HG02571 (cell line): ENCODE results near the gene ZSCAN25.
"Not testable (repeated sequence)": the region's sequence is repeated elsewhere in the genome, so short reads cannot be mapped to it uniquely, and the experiment has no call there.

Experiments used
- ATAC-seq: cut with Tn5 transposase; IDR thresholded peaks from one replicate; pipeline ENCODE4 v1.9.1; 2021; ENCODE audit warnings: mild to moderate bottlenecking, moderate library complexity; ENCODE audit not compliant: unreplicated experiment

The ZSCAN25 gene

GRCh38 chr7:99617192-99617781, 541 bp downstream of the ZSCAN25 start:
- no peak for ATAC-seq

DNA sequence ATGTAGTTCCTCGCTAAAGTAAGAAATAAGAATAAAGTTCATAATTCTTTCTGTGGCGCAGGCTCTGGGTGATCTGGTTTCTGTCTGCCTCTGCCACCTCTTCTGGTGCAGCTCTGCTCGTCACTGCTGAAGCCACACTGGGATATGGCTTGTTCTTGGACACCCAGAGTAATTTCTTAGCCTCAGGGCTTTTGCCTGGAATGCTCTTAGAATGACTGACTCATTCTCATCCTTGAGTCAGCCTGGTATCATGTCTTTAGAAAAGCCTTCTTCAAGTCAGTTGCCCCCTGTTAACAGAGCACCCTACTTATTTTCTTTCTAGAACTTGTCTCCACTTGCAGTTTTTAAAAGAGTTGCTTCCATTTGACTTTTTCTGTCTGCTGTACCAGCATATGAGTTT, 2.0 kb downstream of the ZSCAN25 start:
- no peak for ATAC-seq

DNA sequence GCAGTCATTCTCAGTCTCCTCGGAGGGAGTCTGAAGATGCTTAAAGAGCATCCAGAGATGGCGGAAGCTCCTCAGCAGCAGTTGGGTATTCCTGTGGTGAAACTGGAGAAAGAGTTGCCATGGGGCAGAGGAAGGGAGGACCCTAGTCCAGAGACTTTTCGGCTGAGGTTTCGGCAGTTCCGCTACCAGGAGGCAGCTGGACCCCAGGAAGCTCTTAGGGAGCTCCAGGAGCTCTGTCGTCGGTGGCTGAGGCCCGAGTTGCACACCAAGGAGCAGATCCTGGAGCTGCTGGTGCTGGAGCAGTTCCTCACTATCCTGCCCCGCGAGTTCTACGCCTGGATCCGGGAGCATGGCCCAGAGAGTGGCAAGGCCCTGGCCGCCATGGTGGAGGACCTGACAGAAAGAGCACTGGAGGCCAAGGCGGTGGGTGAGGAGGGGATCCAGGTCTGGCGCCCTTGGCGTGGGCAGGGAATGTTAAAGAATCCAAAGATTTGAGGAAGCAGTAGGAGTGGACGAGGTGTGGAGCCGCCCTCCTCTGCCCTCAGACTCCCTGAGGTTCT, 2.9 kb downstream of the ZSCAN25 start:
- ATAC-seq, result no peak

- no peak for ATAC-seq
These were observed 4.5 kb downstream of the ZSCAN25 start for GRCh38 chr7:99621271-99621670.

GRCh38 chr7:99622596-99622995, 5.8 kb downstream of the ZSCAN25 start:
- ATAC-seq, result no peak

- no peak for ATAC-seq
These were observed 6.4 kb downstream of the ZSCAN25 start for GRCh38 chr7:99623091-99623693.

DNA sequence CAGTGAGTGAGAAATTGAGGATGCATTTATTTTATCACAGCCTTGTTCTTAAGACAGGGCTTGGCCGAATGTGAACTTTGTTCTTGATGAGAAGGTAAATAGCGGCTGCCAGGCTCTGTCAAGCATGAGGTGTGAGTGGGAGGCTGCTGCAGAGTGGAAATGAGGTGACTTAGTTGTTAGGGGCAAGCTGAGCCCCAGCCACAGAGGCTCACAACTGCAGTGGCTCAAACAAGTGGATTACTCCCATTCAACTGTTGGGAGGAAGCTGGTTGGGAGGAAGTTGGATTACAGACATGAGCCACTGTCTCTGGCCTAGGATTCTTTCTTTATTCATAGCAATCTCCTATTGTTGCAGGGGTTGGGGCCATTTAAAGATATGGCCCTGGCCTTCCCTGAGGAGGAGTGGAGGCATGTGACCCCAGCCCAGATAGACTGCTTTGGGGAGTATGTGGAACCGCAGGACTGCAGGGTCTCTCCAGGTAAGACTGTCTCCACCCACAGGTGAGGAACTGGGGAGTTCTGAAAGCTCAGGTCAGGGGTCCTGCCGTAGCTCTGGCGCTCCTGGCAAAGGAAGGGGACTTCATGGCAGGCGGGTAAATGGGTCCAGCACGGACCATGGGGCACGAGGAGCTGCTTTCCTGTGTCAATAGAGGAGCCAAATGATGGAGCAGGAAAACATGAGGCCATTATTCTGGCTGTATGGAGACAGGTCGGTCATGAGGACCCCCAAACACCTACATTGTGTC, 7.1 kb downstream of the ZSCAN25 start:
- no peak for ATAC-seq

DNA sequence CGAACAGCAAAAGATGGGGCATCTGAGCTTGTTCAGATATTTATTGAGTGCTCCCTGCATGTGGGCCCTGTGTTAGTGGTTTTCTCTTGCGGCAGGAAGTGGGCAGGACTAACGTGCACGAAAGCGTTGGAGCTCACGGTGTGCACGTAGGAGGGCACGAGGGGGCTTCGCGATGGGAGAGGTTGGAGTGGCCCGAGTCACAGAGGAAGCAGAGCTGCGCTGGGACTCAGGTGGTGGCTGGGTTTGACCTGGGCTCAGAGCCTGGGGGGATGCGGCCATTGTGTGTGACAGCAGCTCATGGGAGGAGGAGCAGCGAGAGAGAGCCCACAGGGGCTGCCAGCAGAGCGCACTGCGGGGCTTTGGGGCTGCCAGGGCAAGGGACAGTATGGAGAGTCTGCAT, 7.7 kb downstream of the ZSCAN25 start:
- no peak for ATAC-seq

DNA sequence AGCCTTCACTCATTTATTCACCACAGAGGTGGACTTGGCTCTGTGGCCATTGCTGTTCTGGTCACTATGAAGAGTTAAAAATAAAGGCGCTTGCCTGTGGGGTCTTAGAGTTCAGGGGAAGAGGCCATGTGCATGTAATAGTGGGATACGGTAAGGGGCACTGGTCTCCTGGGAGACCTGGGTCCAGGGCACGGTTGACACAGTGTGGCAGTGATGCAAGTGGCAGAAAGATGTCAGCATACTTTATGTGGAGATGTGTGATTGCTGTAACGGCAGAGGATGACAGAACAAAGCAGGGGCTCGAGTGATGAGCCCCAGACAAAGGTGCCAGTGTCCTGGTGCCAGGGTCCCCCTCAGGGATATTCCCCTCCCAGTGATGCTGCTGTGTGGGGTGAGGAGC, 8.6 kb downstream of the ZSCAN25 start:
- no peak for ATAC-seq

DNA sequence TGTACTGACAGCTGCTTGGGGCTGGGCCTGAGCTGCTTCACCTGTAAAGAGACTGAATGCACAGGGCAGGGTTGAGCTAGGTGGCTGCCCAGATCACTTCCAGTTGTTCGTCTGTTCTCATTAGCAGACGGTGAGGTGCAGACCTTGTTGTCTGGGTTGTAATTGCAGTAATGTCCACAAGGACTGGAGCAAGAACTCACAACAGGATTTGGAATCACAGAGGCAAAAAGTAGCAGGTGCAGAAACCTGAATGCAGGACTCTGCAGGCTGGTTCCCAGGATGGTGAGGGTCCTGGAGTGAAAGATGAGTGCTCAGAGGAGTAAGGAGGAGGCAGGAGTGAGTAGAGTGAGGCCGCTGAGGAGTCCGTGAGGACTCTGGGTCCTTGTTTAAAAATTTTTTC, 9.2 kb downstream of the ZSCAN25 start:
- ATAC-seq, result no peak

DNA sequence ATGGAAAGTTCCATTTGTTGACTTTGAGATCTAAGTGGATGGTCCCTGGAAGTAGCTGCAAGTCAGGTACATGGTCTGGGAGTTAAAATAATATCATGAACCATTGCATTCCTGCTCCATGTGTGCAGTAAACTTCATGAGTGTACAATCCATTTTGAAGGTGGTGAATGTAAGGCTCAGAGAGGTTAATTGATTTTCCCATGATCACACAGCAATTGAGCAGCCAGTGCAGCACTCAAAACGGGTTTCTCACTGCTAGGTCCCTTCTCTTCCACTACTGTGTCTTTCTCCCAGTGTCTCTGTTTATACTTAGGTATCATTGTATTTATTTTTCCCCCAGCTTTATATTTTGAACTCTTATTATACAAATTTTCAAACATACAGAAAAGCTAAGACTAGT, 9.9 kb downstream of the ZSCAN25 start:
- ATAC-seq, result no peak

DNA sequence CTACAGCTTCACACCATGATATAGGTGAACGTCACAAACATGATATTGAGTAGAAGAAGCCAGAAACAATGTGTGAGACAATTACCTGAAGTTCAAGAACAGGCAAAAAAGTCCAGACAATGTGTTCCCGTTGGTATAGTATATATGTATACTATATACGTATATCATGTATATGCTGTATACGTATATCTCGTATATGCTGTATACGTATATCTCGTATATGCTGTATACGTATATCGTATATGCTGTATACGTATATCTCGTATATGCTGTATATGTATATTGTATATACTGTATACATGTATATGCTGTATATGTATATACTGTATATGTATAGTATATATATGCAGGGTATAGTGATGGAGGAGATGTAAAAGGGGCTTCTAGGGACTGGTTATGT, 10.8 kb downstream of the ZSCAN25 start:
- ATAC-seq, result no peak

DNA sequence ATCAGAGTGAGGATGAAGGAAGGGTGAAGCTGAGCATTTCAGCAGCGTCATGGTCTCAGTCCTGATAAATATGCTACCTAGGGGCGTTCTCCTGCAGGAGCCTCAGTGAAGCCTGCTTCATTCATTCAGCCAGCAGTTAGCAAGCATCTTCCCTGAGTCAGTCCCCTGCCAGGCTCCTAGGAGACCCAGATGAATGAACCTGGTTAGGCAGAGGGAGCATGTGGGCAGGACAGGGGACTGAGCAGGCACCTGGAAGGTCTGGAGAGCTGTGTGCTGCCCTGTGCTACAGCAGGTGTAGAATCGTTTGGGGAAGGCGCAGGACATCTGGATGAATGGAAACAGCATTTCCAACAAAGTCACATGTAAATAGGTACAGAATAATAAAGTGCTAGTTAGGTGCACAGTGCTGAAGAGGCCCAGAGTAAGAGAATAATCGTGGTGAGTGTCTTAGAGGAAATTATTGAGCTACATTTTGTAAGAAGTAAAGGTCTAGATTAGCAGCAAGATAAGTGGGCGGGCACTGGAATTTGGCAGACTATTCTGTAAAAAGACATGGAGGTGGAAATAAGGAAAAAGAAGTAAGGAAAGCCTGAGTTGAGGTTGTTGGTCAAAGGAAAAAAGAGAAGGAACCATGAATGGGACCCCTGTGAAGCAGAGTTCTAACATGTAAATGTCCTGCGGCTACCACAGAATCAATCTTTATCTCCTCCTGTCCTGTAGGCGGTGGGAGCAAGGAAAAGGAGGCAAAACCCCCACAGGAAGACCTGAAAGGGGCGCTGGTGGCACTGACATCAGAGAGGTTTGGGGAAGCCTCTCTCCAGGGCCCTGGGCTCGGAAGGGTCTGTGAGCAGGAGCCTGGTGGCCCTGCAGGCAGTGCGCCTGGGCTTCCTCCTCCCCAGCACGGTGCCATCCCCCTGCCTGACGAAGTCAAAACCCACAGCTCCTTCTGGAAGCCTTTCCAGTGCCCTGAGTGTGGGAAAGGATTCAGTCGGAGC, 12.0 kb downstream of the ZSCAN25 start:
- no peak for ATAC-seq

- ATAC-seq, result no peak
These were observed 12.9 kb downstream of the ZSCAN25 start for GRCh38 chr7:99629643-99630042.

- ATAC-seq, result no peak
These were observed 14.8 kb downstream of the ZSCAN25 start for GRCh38 chr7:99631295-99632109.

GRCh38 chr7:99637414-99637813, 20.7 kb downstream of the ZSCAN25 start:
- not testable (repeated sequence) for ATAC-seq

DNA sequence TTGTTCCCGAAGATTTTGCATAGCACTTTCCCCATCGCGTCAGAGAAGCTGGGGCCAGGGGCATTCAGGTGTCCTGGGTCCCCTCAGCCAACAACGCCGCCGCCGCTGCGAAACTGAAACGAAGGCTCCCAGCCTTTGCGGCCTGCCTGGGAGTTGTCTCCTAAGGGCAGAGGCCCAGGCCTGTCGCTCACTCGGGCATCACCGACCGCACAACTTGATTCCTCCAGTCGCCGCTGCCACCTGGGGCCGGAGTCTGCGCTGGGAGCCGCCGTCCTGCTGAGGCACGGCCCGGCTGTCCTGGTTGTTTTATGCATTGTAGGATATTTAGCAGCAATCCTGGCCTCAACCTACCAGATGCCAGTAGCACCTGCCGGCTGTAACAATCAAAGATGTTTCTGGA, 22.0 kb downstream of the ZSCAN25 start:
- no peak for ATAC-seq

GRCh38 chr7:99639267-99639666, 22.5 kb downstream of the ZSCAN25 start:
- ATAC-seq, result no peak

DNA sequence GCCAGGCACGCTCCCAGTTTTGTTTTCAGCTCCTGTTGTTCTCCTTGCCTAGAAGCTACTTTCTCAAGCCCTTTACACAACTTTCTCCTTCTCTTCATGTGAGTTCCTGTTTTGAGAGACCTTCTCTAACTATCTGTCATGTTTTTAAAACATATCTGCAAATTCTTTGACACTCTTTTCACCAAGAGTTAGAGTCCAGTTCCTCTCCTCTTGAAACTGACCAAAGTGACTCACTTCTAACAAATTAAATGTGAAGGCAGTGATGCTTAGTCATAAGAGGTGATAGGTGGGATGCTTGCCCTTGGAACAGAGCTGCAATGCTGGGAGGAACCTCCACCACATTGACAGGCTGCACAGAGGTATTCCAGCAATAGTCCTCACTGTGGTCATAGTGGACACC, 25.3 kb downstream of the ZSCAN25 start:
- no peak for ATAC-seq

DNA sequence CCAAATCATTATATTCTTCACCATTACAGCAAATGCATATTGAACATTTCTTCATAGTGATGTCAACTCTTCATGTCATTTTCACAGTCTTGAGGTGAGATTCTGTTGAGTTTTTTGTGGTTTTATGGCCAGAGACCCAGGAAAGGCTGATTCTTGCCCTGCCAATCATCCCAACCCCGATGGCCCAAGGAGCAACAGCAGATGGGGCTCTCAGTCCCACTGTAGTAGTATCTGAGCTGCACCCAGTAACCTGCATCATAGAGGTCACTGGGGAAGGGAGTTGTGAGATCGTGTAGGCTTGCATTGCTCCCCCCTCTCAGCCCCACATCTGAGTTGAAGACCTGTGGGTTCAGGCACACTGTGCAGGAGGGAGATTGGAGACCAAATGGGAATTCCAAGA, 26.7 kb downstream of the ZSCAN25 start:
- no peak for ATAC-seq
